ENCODE results near the gene KRT80. TPM values are rescaled to one million over a fixed set of nuclear protein-coding genes. Genes with fewer than 3 reads are reported as not detected.

KRT80 gene
- total and polyA plus RNA-seq, 2 of the 13 experiments (the other 11 are each of a cell fraction or from before 2014, with no cell fraction given) = 0.27 to 0.53 TPM

DNA sequence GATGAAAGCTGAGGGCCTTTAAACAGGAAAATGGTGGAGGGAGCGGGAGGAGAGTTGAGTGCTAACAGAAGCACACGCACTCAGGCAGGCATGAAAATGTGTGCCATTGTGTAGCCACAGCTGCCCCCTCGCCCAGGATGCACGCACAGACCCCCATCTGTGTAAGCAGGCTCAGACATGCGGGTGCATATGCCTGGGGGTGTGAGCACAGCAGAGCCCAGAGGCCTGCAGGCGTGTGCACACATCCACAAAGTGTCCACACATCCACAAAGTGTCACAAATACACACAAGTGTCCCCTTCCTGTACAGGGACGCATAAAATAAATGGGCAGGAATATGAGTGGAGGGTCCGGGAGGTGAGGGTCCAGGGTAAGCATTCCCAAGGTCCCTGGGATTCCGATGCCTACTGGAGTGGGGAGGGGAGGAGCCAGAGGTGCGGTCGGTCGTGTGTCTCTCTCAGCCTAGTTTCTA is 40.4 kb upstream of the KRT80 start:
- no peak for ATAC-seq
- WGBS (ENCODE audit: low lambda C conversion rate) = 34% methylated on average over 9 of the region's 12 CpGs
- H4K20me1 ChIP-seq (ENCODE audit: insufficient read depth, low read length) = no peaks in the 10 kb centered on the region
- in situ Hi-C loops (cut with HindIII; ENCODE audit: extremely low pct_ligation_motif_present, low pct_unique_long_range_greater_than_20kb) = no loop called here
- ChIA-PET POLR2A (no interaction called here), CTCF (ENCODE audit: low intra/inter-chr PET ratio, low total read pairs) (no interaction called here)
- no peak overlapping the region for H3K9ac ChIP-seq (ENCODE audit: insufficient read depth, low read depth, low read length)
- H3K27ac ChIP-seq (ENCODE audit: extremely low read length, insufficient read depth, low read length) = no peak overlapping the region
- intact Hi-C loops (cut with micrococcal nuclease; ENCODE audit: unreplicated experiment) = no loop called here
- no peak overlapping the region for H2AFZ ChIP-seq (ENCODE audit: low read length)
- no peaks in the 10 kb centered on the region for H3K36me3 ChIP-seq (replicated peaks in 1 of 2; ENCODE audit: control insufficient read depth in 1 of 2, insufficient read depth in 2 of 2, low read length in 2 of 2)
- H3K4me2 ChIP-seq (ENCODE audit: low read depth, low read length) = no peak overlapping the region
- no peak for DNase-seq (ENCODE audit: low spot score)
- no peak for FAIRE-seq
- no peaks in the 10 kb centered on the region for H3K79me2 ChIP-seq (ENCODE audit: insufficient read depth, low read length)
- peaks cover 0 to 47% of the 10 kb centered on the region in 2 experiments; a peak in 4 of 5 replicates for H3K27me3 ChIP-seq (ENCODE audit: control insufficient read depth in 1 of 2, insufficient read depth in 2 of 2, low read length in 2 of 2)
- no peak for TF ChIP-seq HDAC2 (CRISPR knock-in tag; IDR thresholded peaks at IDR 0.05)
- no peak for TF ChIP-seq IRF2 (CRISPR knock-in tag; IDR thresholded peaks at IDR 0.05)
- TF ChIP-seq SNAPC2 (CRISPR knock-in tag; IDR thresholded peaks at IDR 0.05) = no peak
- TF ChIP-seq KLF11 (CRISPR knock-in tag; IDR thresholded peaks at IDR 0.05) = no peak
- TF ChIP-seq MIER2 (CRISPR knock-in tag; IDR thresholded peaks at IDR 0.05) = no peak
- TF ChIP-seq SETDB1 (CRISPR knock-in tag; IDR thresholded peaks at IDR 0.05; ENCODE audit: borderline replicate concordance) = no peak
- no peak for TF ChIP-seq HOXA9 (CRISPR knock-in tag; IDR thresholded peaks at IDR 0.05; ENCODE audit: borderline replicate concordance)
- TF ChIP-seq YEATS2 (CRISPR knock-in tag; IDR thresholded peaks at IDR 0.05; ENCODE audit: borderline replicate concordance) = no peak
- TF ChIP-seq MIER3 (CRISPR knock-in tag; IDR thresholded peaks at IDR 0.05; ENCODE audit: borderline replicate concordance) = no peak
- BruUV-seq (replicated peaks) = no TSS peak
- H3K9me3 ChIP-seq (ENCODE audit: low read length) = no peaks in the 10 kb centered on the region
- no peaks in the 10 kb centered on the region for H3K4me1 ChIP-seq (ENCODE audit: insufficient read depth, low read length)
- H3K4me3 ChIP-seq (replicated peaks in 1 of 3; ENCODE audit: insufficient read depth in 1 of 3, low read depth in 2 of 3, low read length in 3 of 3) = no peak overlapping the region
